GM21529 (cell line): ENCODE data around the gene IFRD1.
A peak's percentile ranks its signal among the peaks of the same experiment; 100 is the strongest.

Experiments used
- ATAC-seq: cut with Tn5 transposase; IDR thresholded peaks from one replicate; pipeline ENCODE4 v1.9.1; 2021; ENCODE audit not compliant: unreplicated experiment

IFRD1 gene

GRCh38 chr7:112449902-112450806 lies at the start of gene IFRD1:
IFRD1 (plus strand) TSS chr7:112450460; CDS start chr7:112450689, 229 bp downstream.
- ATAC-seq, result peak; percentile 72

DNA sequence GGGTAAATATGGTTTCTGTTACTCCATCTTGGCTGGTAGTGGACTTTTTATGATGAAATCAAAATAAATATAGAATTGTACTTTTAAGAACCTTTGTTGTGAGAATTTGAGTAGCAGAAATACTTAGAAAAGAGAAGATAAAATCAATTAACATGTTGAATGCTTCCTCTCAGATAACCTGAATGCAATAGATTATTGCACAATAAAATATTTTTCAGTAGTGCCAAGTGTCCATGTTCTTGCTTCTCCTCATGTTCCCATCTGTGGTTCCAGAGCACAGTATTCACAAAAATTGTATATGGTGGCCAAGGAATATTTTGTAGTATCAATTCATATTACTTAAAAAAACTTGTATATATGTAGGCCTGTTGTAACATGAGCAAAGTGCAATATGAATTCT lies 45.9 kb upstream of the IFRD1 start:
- no peak for ATAC-seq

DNA sequence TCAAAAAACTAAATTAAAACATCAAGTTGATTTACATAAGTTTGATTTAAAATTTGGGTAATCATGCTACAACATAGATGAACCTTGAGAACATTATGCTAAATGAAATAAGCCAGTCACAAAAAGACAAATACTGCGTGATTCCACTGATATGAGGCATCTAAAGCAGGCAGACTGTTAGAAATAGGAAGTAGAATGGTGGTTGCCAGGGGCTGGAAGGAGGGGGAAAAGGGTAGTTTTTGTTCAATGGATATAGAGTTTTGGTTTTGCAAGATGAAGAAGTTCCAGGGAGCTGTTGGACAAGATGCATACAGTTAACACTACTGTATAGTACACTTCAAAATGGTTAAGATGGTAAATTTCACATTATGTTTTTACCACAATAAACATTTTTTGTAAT lies 45.0 kb upstream of the IFRD1 start:
- no peak for ATAC-seq

GRCh38 chr7:112407261-112407660 lies 43.0 kb upstream of the IFRD1 start:
- no peak for ATAC-seq

DNA sequence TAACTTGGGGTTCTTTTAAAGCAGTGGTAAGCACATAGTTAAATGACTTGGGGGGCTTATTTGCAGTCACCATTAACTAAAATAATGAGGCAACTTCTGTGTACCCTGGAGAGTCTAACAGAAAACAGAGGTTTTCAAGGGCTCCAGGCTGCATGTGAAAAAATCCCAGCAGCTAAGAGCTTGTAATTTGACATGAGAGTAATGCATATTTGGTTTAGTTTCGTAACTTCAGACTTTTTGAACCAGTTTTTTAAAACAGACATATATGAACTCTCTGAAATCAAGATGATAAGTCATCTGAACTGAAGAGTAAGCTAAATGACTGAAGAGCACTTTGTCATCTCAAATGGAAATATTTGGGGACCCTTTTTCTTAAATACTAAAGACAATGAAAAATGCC lies 40.2 kb upstream of the IFRD1 start:
- ATAC-seq, result no peak

- ATAC-seq, result no peak
Measured at GRCh38 chr7:112411186-112411795, 39.0 kb upstream of the IFRD1 start.

DNA sequence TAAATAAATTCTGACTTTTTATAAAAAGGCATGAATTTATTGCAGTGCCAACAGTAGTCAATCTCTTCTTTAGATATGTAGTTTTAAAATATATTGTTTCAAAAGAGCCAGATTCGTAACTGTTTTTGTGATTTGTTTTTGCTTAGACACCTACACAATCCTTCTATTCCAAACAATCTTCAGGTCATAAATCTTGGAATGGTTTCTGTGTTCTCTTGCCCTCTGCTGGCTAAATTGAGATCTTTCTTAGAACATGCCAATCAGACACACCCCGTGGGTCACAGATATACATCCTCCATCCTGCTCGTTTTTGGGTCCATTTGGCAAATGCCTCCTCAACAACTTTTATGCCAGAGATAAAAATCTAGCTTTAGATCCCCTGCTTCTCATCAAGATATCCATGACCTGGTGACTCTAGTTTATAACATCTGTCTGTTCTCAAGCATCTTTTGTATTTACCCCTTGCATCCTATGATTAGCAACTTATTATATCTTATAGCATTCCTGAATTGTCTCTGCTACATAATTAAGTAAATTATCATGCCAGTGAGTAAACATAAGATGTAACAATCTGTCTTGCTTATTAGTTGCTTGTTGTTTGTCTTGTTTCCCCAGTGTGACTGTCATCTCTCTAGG lies 35.3 kb upstream of the IFRD1 start:
- ATAC-seq, result peak; percentile 67

- ATAC-seq, result no peak
Measured at GRCh38 chr7:112416127-112416526, 34.1 kb upstream of the IFRD1 start.

DNA sequence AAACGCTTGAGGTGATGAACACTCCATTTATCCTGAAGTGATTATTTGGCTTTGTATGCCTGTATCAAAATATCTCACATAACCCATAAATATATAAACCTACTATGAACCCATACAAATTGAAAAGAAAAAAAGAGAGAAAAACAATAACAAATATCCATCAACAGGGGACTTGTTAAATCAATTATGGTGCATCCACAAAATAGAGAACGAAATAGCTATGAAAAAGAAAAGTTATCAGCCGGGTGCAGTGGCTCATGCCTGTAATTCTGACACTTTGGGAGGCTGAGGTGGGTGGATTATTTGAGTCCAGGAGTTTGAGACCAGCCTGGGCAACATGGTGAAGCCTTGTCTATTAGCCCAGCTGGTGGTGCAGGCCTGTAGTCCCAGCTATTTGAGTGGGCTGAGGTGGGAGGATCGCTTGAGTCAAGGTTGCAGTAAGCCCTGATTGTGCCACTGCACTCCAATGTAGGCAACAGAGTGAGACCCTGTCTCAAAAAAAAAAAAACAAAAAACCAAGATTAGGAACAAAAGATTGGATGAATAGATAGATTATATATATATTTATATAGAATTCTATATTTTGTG lies 30.6 kb upstream of the IFRD1 start:
- ATAC-seq, result no peak

DNA sequence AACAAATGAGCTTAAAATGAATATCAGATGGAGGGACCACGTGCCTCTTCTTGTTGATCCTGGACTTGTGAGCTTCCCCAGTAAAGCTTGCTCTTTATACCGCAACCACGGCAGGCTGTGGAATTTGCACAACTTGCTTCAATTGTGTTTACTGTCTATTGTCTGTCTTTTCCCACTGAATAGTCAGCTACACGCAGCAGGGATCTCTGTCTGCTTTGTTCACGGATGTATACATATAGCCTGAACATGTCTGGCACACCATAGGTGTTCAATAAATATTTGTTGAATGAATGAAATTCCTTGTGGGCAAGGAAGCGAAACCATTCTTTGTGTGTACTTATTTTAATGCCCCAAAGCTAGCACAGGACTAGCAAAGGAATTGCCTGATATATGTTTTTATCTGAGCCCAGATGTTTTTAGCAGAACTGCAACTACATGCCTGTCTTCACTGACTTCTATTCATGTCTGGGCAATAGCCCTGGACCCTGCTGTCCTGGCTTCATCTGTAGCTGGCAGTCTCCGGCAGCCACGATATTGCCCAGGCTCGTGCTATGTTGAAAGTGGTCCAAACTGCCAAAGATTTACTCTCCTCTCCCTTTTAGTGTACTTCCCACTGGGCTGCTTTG lies 29.9 kb upstream of the IFRD1 start:
- ATAC-seq, result no peak

DNA sequence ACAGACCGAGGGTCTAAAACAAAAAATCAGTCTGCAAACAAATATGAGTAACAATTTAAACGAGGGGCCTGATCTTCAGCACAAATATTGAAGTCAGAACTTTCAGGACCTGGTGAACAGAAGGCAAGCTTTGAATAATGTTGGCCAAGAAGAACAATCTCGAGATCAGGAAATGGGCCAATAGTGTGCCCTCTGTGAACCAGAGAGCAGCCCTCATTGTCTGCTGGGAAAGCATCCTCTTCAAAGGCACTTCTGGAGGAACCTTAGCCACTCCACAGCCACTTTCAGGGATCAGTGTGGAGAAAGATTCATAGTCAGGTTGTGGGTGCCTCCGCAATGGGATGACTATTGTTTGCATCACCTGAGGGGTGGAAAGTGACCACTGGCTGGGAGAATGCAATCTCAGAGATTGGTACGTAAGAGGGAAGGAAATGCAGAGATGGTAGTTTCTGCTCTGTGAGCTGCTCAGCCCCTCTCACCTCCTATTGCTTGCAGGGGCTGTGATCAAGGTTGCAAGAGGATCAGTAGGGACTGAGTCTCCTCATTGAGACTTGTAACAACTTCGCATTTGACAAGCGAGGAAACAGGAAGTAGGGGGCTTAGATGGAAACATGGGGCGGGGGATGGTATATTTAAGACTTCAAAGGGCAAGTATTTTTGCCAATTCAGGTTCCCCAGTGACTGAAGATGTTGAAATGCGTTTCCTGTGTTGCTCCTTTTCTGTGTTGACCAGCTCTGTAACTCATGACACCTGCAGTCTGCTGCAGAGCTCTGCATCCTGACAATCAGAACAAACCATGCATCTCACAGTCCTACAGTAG lies 28.4 kb upstream of the IFRD1 start:
- no peak for ATAC-seq

DNA sequence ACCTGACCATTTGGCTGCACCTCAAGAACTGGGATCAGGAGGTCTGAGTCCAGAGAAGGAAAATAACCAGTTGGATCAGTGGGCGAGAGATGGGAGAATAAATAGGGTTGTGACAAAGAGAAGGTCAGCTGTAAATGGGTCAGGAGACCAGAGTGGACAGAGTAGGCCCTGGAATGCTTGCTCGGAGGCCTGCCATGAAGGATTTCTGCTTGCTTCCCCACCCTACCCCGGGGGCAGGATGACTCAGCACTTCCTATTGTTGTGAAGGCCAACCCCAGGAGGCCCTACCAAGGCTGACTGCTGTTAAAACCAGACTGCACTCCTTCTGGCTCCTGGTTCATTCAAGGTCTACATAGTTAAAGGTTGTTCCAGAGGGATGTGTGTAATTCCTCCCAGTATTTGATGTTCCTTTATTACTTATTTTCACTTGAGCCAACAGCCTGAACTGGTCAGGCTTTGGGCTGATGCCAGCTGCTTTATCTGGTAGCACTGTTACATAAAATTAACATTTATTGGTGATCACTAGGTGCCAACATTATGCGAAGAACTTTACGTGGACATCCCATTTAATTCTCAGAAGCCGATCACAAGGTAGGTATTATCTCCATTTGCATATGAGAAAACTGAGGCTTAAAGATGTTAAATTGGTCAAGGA lies 27.3 kb upstream of the IFRD1 start:
- peak; percentile 82 for ATAC-seq

GRCh38 chr7:112423987-112424386 lies 26.3 kb upstream of the IFRD1 start:
- no peak for ATAC-seq

DNA sequence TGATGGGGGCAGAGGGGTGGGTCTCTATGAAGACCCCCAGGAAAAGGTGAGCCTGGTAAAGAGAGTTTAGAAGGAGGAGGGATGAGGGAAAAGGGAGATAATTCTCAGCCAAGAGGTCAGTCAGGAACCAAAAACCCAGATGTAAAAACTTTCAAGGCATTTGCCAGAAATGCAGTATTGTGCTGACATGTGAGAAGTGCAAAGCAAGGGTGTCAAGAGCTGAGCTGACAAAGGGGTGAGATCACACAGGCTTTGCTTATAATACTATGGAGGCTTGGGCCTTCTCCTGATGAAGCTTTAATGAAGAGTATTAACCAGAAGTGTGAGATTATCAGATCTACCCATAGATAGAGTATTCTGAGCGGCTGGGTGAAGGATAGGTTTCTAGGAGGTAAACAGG lies 22.3 kb upstream of the IFRD1 start:
- ATAC-seq, result no peak

DNA sequence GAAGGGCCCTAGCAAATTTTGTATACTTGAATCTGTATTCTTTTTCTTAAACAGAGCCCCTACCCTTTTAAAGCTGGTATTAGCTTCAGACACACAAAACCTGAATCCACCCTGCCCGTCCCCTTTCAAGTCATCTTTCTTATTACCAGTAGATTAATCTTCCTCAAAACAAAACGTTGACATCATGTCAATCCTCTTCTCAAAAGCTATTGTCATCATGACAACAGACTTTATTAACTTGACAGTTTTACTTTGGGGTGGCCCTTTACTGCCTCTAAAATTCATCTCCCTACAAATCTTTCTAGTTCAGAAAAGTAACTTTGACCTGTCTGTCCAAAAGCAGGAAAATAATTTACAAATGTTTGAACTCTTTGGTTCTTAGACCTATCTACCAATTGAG lies 21.5 kb upstream of the IFRD1 start:
- no peak for ATAC-seq

GRCh38 chr7:112430649-112431048 lies 19.6 kb upstream of the IFRD1 start:
- ATAC-seq, result no peak

DNA sequence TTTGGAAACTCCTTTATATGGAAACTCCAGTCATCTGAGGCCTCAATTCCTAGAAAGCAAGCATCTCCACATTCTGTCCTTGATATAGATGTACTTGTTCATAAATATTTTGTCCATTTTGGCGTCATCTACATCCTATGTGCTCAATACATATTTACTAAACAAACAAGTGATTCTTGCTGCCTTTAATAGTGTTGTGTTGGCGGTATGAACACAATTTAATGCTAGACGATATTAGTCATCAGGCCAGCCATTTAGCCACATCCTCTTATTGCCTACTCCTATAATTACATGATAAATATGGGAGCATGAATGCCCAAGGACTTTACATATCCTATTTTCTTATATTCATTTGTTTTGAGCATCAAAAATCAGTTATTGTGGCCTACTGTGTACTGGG lies 18.5 kb upstream of the IFRD1 start:
- no peak for ATAC-seq

DNA sequence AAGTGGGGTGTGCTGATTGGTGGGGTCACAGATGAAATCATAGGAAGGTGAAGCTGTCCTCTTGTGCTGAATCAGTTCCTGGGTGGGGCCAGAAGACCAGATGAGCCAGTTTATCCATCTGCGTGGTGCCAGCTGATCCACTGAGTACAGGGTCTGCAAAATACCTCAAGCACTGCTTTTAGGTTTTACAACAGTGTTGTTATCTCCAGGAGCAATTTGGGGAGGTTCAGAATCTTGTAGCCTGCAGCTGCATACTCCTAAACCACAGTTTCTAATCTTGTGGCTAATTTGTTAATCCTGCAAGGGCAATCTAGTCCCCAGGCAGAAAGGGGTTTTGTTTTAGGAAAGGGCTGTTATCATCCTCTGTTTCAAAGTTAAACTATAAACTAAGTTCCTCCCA lies 17.0 kb upstream of the IFRD1 start:
- ATAC-seq, result no peak

DNA sequence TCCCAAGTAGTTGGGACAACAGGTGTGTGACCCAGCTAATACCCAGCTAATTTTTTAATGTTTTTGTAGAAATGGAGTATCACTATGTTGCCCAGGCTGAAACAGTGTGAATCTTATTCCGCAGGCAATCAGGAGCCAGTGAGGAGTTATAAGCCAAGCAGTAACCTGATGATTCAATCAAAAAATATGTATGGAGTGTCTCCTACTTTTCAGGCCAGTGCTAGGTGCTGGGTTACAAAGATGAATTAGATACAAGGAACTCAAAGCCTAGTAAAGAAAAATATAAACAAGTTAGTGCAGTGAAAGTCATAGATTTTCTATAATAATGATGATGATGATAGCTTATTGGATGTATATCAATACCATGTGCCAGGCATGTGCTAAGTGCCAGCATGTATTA lies 13.2 kb upstream of the IFRD1 start:
- ATAC-seq, result no peak

GRCh38 chr7:112439476-112439875 lies 10.8 kb upstream of the IFRD1 start:
- no peak for ATAC-seq
